Dendritic cell treated with granulocyte-macrophage colony-stimulating factor and Interleukin-4, amounts not matched to agents 40 ng/mL and 50 ng/mL, for 4 days (primary cell): ENCODE data around the gene CHMP3.
"Not testable (repeated sequence)": the region's sequence is repeated elsewhere in the genome, so short reads cannot be mapped to it uniquely, and the experiment has no call there.

Experiments used
- H3K27ac Mint-ChIP-seq: one replicate; pipeline ENCODE4 v1.8.0; 2022; ENCODE audit warnings: mild to moderate bottlenecking, mixed read lengths
- H3K27me3 Mint-ChIP-seq: one replicate; pipeline ENCODE4 v1.8.0; 2022; ENCODE audit warnings: mild to moderate bottlenecking, mixed read lengths
- H3K36me3 Mint-ChIP-seq: one replicate; pipeline ENCODE4 v1.8.0; 2022; ENCODE audit warnings: low read depth, mixed read lengths
- H3K4me1 Mint-ChIP-seq: one replicate; pipeline ENCODE4 v1.8.0; 2022; ENCODE audit warnings: low read depth, mixed read lengths
- H3K4me3 Mint-ChIP-seq: one replicate; pipeline ENCODE4 v1.8.0; 2022; ENCODE audit warnings: mild to moderate bottlenecking, moderate library complexity, mixed read lengths
- H3K9me3 Mint-ChIP-seq: one replicate; pipeline ENCODE4 v1.8.0; 2022; ENCODE audit warnings: mixed read lengths
- intact Hi-C: fragments of 100-400 bp; cut with micrococcal nuclease; formaldehyde crosslinking; loops from one replicate; pipeline ENCODE4 v1.15.0; 2022

CHMP3 gene

DNA sequence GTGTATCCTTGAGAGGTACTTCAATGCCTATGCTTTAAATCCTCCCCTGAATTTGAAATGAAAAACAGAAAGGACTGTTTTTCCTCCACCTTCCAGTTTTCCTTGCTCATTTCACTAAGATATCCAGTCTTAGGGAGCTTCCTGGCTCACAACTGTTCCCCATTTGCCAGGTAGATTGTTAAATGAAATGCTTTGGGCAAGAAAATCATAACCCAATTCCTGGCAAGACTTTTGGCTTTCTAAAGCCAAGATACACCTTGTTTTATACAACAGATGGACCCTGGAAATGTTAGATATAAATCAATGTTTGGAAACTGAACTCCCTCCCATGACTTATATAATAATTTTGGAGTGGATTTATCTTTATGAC lies 3.6 kb upstream of the CHMP3 start:
- Mint-ChIP-seq H3K4me3 (no peak overlapping the region), H3K27me3 (no peaks in the 10 kb centered on the region), H3K4me1 (peaks cover 18% of the 10 kb centered on the region), H3K36me3 (peaks cover 17% of the 10 kb centered on the region), H3K9me3 (peaks cover 9% of the 10 kb centered on the region), H3K27ac (no peak overlapping the region)
- intact Hi-C loops, result no loop called here

DNA sequence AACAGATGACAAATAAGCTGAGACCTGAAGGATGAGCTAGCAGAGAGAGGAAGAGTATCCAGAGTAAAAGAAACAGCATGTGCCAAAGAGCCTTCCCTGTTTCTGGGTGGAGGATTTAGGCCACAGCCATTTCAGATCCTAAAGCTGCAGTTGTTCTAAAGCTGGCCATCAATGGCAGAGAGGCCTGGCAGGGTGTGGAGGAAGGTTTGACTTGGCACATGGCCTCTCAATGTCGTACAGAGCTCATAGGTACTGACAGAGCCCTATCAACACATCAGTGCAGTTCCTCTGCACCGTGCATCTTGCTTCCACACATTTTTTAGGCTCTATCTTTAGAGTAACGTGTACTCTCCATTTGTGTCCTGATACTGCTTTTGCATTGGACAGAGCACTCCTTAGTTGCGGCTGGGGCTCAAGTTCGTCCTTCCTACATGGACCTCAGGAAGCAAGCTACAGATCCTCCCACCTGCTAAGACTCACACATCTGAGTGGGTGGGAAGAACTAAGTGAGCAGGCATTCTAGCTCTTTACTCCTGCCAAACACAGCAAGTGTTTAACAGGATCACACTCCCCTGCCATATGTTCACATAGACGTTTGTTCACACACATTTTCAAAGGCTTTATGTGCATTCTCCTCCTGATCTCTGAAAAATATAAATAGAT lies 3.0 kb upstream of the CHMP3 start:
- Mint-ChIP-seq H3K27ac (peak overlapping the region; percentile 20), H3K4me3 (no peak overlapping the region), H3K36me3 (peaks cover 17% of the 10 kb centered on the region), H3K27me3 (no peaks in the 10 kb centered on the region), H3K4me1 (peaks cover 22% of the 10 kb centered on the region), H3K9me3 (peaks cover 9% of the 10 kb centered on the region)
- intact Hi-C loops, result no loop called here

DNA sequence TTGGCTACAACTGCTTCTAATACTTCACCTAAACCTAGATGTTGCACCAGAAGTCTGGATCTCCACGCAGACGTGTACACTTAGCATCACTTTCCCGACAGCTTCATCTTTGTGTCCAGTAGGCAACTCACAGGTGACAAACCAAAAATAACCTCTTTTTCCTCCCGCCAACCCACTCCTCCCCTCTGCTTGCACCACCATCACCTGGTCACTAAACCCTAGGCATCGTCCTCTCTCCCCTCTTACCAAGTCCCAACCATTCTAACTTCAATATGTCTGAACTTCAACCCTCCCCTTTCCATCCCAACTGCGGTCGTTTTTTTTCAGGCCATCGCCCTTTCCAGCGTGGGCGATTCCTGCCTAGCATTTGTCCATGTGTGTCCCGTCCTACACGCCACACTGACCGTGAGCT lies 413 bp upstream of the CHMP3 start:
- H3K36me3 Mint-ChIP-seq, result peaks cover 28% of the 10 kb centered on the region
- H3K9me3 Mint-ChIP-seq, result peaks cover 9% of the 10 kb centered on the region
- no peaks in the 10 kb centered on the region for H3K27me3 Mint-ChIP-seq
- H3K27ac Mint-ChIP-seq, result peak overlapping the region; percentile 100
- peaks cover 24% of the 10 kb centered on the region for H3K4me1 Mint-ChIP-seq
- peak overlapping the region; percentile 94 for H3K4me3 Mint-ChIP-seq
- intact Hi-C loops, result loop anchor here (2.0 kb wide), 2 partner anchors 59 to 125 kb away; partner anchors contain the start of gene RNF103

DNA sequence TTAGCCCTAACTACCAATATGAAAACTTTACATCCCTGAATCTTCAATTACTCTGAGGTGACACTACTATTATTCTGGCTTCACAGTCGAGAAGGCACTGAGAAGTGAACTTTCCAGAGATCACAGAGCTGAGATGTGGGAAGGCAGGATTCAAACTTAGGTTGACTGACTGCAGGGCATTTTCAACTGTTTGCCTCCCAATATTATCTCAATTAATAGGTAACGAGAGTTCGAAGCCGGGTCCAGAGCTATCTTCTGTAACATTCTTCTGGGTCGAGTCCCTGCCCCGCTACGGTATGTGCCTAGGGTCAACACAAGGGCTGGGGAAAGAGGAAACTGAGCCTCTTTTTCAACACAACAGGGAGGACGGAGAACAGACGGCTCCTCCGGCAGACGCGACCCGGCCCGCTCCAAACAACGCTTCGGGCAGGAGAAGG lies 740 bp downstream of the CHMP3 start:
- Mint-ChIP-seq H3K4me3 (peak overlapping the region; percentile 94), H3K27ac (peak overlapping the region; percentile 100), H3K27me3 (no peaks in the 10 kb centered on the region), H3K9me3 (peaks cover 9% of the 10 kb centered on the region), H3K4me1 (peaks cover 24% of the 10 kb centered on the region), H3K36me3 (peaks cover 28% of the 10 kb centered on the region)
- intact Hi-C loops, result loop anchor here (2.0 kb wide), 2 partner anchors 60 to 124 kb away; partner anchors contain the start of gene RNF103

DNA sequence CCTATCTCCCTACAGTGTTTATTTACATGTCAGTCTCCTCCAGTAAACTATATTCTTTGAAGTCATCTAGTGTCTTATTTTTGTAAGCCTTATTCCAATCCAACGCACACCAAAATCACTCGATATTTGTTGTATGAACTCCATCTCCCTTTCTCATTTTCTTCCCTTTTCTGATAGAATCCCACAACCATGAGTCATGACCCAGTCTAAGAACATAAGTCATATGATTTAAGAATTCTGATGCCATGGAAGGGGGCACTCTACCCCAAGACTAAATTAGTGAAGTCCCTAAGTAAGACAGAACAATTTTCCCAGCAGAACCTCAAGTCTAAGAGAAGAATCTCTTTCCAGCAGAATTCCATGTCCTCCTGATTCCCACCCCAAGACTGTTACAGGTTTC lies 5.4 kb downstream of the CHMP3 start:
- peaks cover 9% of the 10 kb centered on the region for H3K4me1 Mint-ChIP-seq
- H3K9me3 Mint-ChIP-seq, result peaks cover 3% of the 10 kb centered on the region
- intact Hi-C loops, result no loop called here
- peaks cover 21% of the 10 kb centered on the region for H3K36me3 Mint-ChIP-seq
- H3K27ac Mint-ChIP-seq, result no peak overlapping the region
- no peaks in the 10 kb centered on the region for H3K27me3 Mint-ChIP-seq
- no peak overlapping the region for H3K4me3 Mint-ChIP-seq

DNA sequence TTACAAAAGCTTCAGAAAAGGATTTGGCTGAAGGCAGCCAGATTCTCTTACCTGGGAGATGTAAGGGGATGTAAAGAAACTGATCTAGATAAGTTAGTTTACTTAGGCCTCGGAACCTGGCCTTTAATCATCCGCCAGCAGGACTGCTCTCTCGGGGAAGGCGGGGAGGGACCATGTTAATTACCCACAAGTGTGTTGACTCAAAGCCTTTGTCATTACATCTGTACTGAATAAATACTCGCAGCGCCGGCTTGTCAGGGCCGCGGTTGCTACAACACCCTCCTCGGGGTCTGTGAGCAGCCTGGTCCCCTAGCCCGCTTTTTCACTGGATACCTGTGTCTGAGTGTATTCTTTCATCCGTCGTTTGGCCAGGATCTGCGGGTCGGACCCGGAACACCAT lies 6.7 kb downstream of the CHMP3 start:
- H3K27me3 Mint-ChIP-seq, result no peaks in the 10 kb centered on the region
- intact Hi-C loops, result no loop called here
- H3K4me1 Mint-ChIP-seq, result peaks cover 4% of the 10 kb centered on the region
- H3K36me3 Mint-ChIP-seq, result peaks cover 26% of the 10 kb centered on the region
- H3K9me3 Mint-ChIP-seq, result peaks cover 10% of the 10 kb centered on the region
- no peak overlapping the region for H3K4me3 Mint-ChIP-seq
- no peak overlapping the region for H3K27ac Mint-ChIP-seq

DNA sequence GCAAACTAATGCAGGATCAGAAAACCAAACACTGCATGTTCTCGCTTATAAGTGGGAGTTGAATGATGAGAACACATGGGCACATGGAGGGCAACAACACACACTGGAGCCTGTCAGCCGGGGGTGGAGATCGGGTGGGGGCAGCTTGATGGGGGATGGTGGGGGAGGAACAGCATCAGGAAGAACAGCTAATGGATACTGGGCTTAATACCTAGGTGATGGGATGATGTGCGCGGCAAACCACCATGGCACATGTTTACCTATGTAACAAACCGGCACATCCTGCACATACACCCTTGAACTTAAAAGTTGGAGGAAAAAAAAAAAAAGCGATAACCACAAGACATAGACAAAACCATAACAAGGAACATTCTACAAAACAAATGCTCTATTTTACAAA lies 10.4 kb downstream of the CHMP3 start:
- no peaks in the 10 kb centered on the region for H3K27me3 Mint-ChIP-seq
- H3K36me3 Mint-ChIP-seq, result peaks cover 51% of the 10 kb centered on the region
- H3K9me3 Mint-ChIP-seq, result peaks cover 28% of the 10 kb centered on the region
- intact Hi-C loops, result no loop called here
- no peak overlapping the region for H3K27ac Mint-ChIP-seq
- H3K4me3 Mint-ChIP-seq, result no peak overlapping the region
- H3K4me1 Mint-ChIP-seq, result no peaks in the 10 kb centered on the region

DNA sequence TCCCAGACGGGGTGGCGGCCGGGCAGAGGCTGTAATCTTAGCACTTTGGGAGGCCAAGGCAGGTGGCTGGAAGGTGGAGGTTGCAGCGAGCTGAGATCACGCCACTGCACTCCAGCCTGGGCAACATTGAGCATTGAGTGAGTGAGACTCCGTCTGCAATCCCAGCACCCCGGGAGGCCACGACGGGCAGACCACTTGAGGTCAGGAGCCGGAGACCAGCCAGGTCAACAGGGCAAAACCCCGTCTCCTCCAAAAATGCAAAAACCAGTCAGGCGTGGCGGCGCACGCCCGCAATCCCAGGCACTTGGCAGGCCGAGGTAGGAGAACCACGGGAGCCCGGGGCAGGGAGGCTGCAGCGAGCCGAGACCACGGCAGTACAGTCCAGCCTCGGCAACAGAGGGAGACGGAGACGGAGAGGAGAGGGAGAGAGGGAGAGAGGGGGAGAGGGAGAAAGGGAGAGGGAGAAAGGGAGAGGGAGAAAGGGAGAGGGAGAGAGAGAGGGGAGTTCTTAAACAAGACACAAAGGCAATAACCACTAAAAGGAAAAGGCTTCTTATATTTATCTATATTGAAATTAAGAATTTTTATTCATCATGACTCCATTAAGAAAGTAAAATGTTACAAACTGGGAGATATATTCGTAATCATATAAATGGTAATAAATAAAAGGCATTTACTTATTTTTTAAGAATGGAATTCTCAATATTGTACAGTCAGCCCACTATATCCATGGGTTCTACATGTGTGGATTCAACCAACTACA lies 13.1 kb downstream of the CHMP3 start:
- Mint-ChIP-seq H3K36me3 (peaks cover 78% of the 10 kb centered on the region), H3K9me3 (peaks cover 54% of the 10 kb centered on the region)
- H3K4me3 Mint-ChIP-seq, H3K27ac Mint-ChIP-seq, H3K27me3 Mint-ChIP-seq, intact Hi-C loops, H3K4me1 Mint-ChIP-seq: not testable (repeated sequence)

DNA sequence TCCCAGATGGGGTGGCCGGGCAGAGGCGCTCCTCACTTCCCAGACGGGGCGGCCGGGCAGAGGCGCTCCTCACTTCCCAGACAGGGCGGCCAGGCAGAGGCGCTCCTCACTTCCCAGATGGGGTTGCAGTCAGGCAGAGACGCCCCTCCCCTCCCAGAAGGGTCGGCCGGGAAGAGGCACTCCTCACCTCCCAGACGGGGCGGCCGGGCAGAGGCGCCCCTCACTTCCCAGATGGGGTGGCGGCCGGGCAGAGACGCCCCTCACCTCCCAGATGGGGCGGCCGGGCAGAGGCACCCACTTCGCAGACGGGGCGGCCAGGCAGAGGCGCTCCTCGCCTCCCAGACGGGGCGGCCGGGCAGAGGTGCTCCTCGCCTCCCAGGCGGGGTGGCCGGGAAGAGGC lies 13.8 kb downstream of the CHMP3 start:
- H3K27ac Mint-ChIP-seq, H3K27me3 Mint-ChIP-seq, H3K4me1 Mint-ChIP-seq, H3K4me3 Mint-ChIP-seq, intact Hi-C loops: not testable (repeated sequence)
- peaks cover 84% of the 10 kb centered on the region for H3K36me3 Mint-ChIP-seq
- peaks cover 57% of the 10 kb centered on the region for H3K9me3 Mint-ChIP-seq

DNA sequence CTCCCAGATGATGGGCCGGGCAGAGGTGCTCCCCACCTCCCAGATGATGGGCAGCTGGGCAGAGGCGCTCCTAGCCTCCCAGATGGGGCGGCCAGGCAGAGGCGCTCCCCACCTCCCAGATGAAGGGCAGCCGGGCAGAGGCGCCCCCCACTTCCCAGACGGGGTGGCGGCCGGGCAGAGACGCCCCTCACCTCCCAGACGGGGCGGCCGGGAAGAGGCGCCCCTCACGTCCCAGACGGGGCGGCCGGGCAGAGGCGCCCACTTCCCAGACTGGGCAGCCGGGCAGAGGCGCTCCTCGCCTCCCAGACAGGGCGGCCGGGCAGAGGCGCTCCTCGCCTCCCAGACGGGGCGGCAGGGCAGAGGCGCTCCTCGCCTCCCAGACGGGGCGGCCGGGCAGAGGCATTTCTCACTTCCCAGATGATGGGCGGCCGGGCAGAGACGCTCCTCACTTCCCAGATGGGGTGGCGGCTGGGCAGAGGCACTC lies 14.3 kb downstream of the CHMP3 start:
- H3K4me1 Mint-ChIP-seq, intact Hi-C loops, H3K4me3 Mint-ChIP-seq, H3K27ac Mint-ChIP-seq, H3K27me3 Mint-ChIP-seq: not testable (repeated sequence)
- Mint-ChIP-seq H3K9me3 (peaks cover 62% of the 10 kb centered on the region), H3K36me3 (peaks cover 89% of the 10 kb centered on the region)

DNA sequence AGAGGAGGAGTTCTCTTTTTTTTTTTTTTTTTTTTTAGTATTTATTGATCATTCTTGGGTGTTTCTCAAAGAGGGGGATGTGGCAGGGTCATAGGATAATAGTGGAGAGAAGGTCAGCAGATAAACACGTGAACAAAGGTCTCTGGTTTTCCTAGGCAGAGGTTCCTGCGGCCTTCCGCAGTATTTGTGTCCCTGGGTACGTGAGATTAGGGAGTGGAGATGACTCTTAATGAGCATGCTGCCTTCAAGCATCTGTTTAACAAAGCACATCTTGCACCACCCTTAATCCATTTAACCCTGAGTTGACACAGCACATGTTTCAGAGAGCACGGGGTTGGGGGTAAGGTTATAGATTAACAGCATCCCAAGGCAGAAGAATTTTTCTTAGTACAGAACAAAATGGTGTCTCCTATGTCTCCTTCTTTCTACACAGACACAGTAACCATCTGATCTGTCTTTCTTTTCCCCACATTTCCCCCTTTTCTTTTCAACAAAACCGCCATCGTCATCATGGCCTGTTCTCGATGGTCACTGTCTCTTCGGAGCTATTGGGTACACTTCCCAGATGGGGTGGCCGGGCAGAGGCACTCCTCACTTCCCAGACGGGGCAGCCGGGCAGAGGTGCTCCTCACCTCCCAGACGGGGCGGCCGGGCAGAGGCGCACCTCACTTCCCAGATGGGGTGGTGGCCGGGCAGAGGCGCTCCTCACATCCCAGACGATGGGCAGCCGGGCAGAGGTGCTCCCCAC lies 14.9 kb downstream of the CHMP3 start:
- H3K27ac Mint-ChIP-seq, H3K4me1 Mint-ChIP-seq, H3K27me3 Mint-ChIP-seq, intact Hi-C loops, H3K4me3 Mint-ChIP-seq: not testable (repeated sequence)
- Mint-ChIP-seq H3K9me3 (peaks cover 68% of the 10 kb centered on the region), H3K36me3 (peaks cover 92% of the 10 kb centered on the region)

DNA sequence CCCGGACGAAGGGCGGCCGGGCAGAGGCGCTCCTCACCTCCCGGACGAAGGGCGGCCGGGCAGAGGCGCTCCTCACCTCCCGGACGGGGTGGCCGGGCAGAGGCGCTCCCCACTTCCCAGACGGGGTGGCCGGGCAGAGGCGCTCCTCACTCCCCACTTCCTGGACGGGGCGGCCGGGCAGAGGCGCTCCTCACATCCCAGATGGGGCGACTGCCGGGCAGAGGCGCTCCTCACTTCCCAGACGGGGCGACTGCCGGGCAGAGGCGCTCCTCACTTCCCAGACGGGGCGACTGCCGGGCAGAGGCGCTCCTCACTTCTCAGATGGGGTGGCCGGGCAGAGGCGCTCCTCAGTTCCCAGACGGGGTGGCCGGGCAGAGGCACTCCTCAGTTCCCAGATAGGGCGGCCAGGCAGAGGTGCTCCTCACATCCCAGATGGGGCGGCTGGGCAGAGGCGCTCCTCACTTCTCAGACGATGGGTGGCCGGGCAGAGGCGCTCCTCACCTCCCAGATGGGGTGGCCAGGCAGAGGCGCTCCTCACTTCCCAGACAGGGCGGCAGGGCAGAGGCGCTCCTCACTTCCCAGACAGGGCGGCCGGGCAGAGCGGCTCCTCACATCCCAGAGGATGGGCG lies 17.8 kb downstream of the CHMP3 start:
- H3K27ac Mint-ChIP-seq, intact Hi-C loops, H3K4me3 Mint-ChIP-seq, H3K4me1 Mint-ChIP-seq, H3K27me3 Mint-ChIP-seq: not testable (repeated sequence)
- H3K36me3 Mint-ChIP-seq, result peaks cover 87% of the 10 kb centered on the region
- peaks cover 70% of the 10 kb centered on the region for H3K9me3 Mint-ChIP-seq

DNA sequence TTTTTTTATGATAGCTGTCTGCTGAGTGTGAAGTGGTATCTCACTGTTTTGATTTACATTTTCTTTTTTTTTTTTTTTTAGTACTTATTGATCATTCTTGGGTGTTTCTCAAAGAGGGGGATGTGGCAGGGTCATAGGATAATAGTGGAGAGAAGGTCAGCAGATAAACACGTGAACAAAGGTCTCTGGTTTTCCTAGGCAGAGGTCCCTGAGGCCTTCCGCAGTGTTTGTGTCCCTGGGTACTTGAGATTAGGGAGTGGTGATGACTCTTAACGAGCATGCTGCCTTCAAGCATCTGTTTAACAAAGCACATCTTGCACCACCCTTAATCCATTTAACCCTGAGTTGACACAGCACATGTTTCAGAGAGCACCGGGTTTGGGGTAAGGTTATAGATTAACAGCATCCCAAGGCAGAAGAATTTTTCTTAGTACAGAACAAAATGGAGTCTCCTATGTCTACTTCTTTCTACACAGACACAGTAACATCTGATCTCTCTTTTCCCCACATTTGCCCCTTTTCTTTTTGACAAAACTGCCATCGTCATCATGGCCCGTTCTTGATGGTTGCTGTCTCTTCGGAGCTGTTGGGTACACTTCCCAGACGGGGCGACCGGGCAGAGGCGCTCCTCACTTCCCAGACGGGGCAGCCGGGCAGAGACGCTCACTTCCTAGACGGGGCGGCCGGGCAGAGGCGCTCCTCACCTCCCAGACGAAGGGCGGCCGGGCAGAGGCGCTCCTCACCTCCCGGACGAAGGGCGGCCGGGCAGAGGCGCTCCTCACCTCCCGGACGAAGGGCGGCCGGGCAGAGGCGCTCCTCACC lies 18.8 kb downstream of the CHMP3 start:
- Mint-ChIP-seq H3K9me3 (peaks cover 69% of the 10 kb centered on the region), H3K36me3 (peaks cover 87% of the 10 kb centered on the region)
- H3K27me3 Mint-ChIP-seq, intact Hi-C loops, H3K27ac Mint-ChIP-seq, H3K4me1 Mint-ChIP-seq, H3K4me3 Mint-ChIP-seq: not testable (repeated sequence)
